Measurements from ENCODE around the gene CDKN2AIPNL.

CDKN2AIPNL gene

DNA sequence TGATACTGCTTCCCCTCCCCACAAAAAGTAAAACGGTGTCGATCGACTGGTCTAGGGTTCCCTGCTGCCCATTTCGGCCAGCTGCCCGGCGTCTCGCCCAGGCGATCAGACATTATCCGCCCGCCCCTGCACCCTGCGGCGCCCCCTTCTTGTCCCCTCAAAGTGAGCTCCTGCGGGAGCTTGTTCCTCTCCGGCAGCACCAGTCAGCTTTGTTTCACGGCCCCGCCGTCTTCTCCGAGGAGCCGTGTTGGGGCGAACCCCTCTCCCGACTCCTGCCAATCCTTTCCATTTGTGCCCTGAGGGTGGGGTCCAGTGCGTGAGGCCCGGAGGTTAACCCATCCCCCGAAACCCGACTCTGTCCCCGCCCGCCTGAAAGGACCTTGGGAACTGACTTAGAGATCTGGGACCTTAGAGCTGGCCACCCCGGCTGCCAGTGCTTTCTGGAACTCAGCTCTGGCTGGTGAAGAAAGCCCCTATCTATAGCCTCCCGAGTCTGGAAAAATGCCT is 39.8 kb downstream of the CDKN2AIPNL start:
- POLR2A ChIA-PET: interaction anchor here (0.9 to 1.0 kb wide), 2 partner anchors 188 to 196 kb away, joined by 3 read pairs; no protein-coding TSS in a partner anchor
- TF ChIP-seq, protein P1, sequence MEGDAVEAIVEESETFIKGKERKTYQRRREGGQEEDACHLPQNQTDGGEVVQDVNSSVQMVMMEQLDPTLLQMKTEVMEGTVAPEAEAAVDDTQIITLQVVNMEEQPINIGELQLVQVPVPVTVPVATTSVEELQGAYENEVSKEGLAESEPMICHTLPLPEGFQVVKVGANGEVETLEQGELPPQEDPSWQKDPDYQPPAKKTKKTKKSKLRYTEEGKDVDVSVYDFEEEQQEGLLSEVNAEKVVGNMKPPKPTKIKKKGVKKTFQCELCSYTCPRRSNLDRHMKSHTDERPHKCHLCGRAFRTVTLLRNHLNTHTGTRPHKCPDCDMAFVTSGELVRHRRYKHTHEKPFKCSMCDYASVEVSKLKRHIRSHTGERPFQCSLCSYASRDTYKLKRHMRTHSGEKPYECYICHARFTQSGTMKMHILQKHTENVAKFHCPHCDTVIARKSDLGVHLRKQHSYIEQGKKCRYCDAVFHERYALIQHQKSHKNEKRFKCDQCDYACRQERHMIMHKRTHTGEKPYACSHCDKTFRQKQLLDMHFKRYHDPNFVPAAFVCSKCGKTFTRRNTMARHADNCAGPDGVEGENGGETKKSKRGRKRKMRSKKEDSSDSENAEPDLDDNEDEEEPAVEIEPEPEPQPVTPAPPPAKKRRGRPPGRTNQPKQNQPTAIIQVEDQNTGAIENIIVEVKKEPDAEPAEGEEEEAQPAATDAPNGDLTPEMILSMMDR (IDR thresholded peaks at IDR 0.05; ENCODE audit: insufficient read depth, low read length, missing control alignments): no peak
- H3K4me3 ChIP-seq (ENCODE audit: low read depth, low read length): peak overlapping the region; percentile 99
- DNase-seq (ENCODE audit: low read depth, low spot score): no peak
- CTCF ChIA-PET: interaction anchor here (1.2 to 2.4 kb wide), 6 partner anchors 12 to 208 kb away, joined by 3 to 10 read pairs (median 5); partner anchors contain the start of gene CDKN2AIPNL

DNA sequence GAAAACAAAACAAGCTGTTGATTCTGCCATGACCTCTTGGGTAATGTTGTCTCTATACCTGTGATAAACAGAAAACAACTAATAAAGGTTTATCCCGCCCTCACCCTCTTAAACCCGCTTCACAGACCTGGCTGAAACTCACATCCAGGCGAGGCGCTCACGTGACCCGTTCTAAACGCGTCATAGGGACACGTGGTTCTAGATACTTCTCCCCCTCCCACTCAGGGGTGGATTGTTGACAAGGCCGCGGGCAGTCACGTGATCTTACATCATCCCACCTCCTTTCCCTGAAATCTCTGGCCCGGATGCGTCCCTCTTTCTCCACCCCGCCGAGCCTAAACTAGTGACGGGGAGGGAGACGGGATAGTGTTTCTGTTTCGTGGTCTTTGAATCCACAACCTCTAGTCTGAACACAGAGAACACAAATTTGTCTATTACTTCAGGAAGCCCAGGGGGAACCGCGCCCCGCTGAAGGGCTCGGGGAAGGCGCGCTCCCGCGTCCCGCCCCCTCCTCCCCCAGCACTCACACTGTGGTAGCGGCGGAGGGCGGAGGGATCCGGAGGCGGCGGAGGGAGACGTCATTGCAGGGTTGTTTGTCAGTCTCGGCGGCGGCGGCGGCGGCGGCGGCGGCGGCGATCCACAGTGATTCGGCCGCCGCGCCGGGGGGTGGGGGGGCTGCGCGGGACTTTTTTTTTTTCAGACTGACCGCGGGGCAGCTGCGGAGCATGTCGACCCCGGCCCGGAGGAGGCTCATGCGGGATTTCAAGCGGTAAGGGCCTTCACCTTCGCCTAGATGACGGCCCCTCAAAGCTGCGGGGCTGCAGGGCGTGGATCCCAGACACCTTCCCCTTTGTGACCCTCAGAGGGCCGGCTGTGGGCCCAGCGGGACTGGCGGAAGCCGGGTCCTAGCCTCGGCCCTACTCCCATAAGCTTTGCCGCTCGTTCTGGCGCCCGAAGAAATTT is 40.5 kb downstream of the CDKN2AIPNL start, which contains the start of gene UBE2B:
Gene UBE2B, plus strand, starts transcription at position 699 of the 963 bp plus-strand sequence. Its CDS starts 27 bp downstream, at position 726.
- DNase-seq (ENCODE audit: low read depth, low spot score): peak; percentile 99
- peak within 1 kb of the TSS; percentile 99 for H3K4me3 ChIP-seq (ENCODE audit: low read depth, low read length)
- ChIA-PET POLR2A (interaction anchor here (0.6 to 1.0 kb wide), 3 partner anchors 189 to 286 kb away, joined by 3 read pairs; no protein-coding TSS in a partner anchor), CTCF (interaction anchor here (0.5 to 2.4 kb wide), 7 partner anchors 10 to 208 kb away, joined by 3 to 10 read pairs (median 4); partner anchors contain the start of gene CDKN2AIPNL)
- TF ChIP-seq, protein P1 (IDR thresholded peaks at IDR 0.05; ENCODE audit: insufficient read depth, low read length, missing control alignments): no peak

- no peak for DNase-seq (ENCODE audit: low read depth, low spot score)
- TF ChIP-seq, protein P1 (IDR thresholded peaks at IDR 0.05; ENCODE audit: insufficient read depth, low read length, missing control alignments): no peak
- POLR2A ChIA-PET: interaction anchor here (0.6 kb wide), 1 partner anchor 286 kb away, joined by 3 read pairs; no protein-coding TSS in a partner anchor
- peak overlapping the region; percentile 60 for H3K4me3 ChIP-seq (ENCODE audit: low read depth, low read length)
- CTCF ChIA-PET: interaction anchor here (0.5 to 2.4 kb wide), 3 partner anchors 9 to 187 kb away, joined by 3 to 10 read pairs (median 3); no protein-coding TSS in a partner anchor
Measured at GRCh38 chr5:134370311-134370870, 41.3 kb downstream of the CDKN2AIPNL start.

DNA sequence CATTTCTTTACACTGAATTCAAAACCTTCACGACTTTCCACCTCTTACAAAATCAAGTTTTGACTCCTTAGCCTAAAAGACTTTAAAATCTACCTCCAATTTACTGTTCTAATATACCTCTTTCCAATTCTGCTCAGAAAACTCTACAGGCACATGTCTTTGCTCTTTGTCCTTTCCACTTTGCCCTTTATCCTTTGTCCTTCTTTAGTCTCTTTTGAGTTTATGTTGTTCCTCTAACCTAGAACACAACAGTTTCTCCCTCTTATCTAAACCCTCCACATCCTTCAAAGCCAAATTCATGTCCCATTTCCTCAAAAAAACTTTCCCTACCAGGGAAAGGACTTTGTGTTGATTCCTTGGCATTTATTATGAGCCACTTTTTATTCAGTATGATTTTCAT is 46.1 kb downstream of the CDKN2AIPNL start:
- POLR2A ChIA-PET: no interaction called here
- CTCF ChIA-PET: no interaction called here
- TF ChIP-seq, protein P1 (IDR thresholded peaks at IDR 0.05; ENCODE audit: insufficient read depth, low read length, missing control alignments): no peak
- no peak for DNase-seq (ENCODE audit: low read depth, low spot score)
- no peak overlapping the region for H3K4me3 ChIP-seq (ENCODE audit: low read depth, low read length)

GRCh38 chr5:134355681-134356080 is 56.0 kb downstream of the CDKN2AIPNL start:
- CTCF ChIA-PET: no interaction called here
- TF ChIP-seq, protein P1 (IDR thresholded peaks at IDR 0.05; ENCODE audit: insufficient read depth, low read length, missing control alignments): no peak

More at GRCh38 chr5:134355681-134356080, 56.0 kb downstream of the CDKN2AIPNL start:
- POLR2A ChIA-PET: no interaction called here
- DNase-seq (ENCODE audit: low read depth, low spot score): no peak
- H3K4me3 ChIP-seq (ENCODE audit: low read depth, low read length): no peak overlapping the region
